MM.1S (cell line): Measurements from ENCODE around the gene CREM.

Source experiments
- DNase-seq: peaks from one replicate; pipeline ENCODE4 v3.0.0-alpha.2; 2015
- H2AFZ ChIP-seq: fragments of 300-600 bp; sonication (generic); 2 replicates; pipeline ENCODE4 v1.6.0; 2016; ENCODE audit warnings: antibody characterized with exemption, low read length
- H3F3A ChIP-seq: fragments of 300-600 bp; sonication (generic); 2 replicates; pipeline ENCODE4 v1.6.1; 2016; ENCODE audit warnings: mild to moderate bottlenecking, antibody characterized with exemption, low read length, moderate library complexity, mixed read lengths; ENCODE audit not compliant: insufficient read depth
- H3K27ac ChIP-seq: fragments of 300-600 bp; sonication (generic); 2 replicates; pipeline ENCODE4 v1.5.1; 2016; ENCODE audit warnings: mild to moderate bottlenecking, low read length
- H3K27me3 ChIP-seq: fragments of 300-600 bp; sonication (generic); replicated peaks from 2 replicates; pipeline ENCODE4 v1.6.0; 2016; ENCODE audit warnings: low read length; ENCODE audit not compliant: insufficient read depth
- H3K36me3 ChIP-seq: fragments of 300-600 bp; sonication (generic); replicated peaks from 2 replicates; pipeline ENCODE4 v1.6.1; 2016; ENCODE audit warnings: mild to moderate bottlenecking, low read length, mixed read lengths; ENCODE audit not compliant: insufficient read depth
- H3K4me1 ChIP-seq: fragments of 300-600 bp; sonication (generic); 2 replicates; pipeline ENCODE4 v1.6.1; 2016; ENCODE audit warnings: low read length, mixed read lengths
- H3K4me2 ChIP-seq: fragments of 300-600 bp; sonication (generic); 2 replicates; pipeline ENCODE4 v1.6.0; 2016; ENCODE audit warnings: low read depth, low read length
- H3K4me3 ChIP-seq: fragments of 300-600 bp; sonication (generic); 2 replicates; pipeline ENCODE4 v1.5.1; 2016; ENCODE audit warnings: low read length, mixed read lengths
- H3K79me2 ChIP-seq: fragments of 300-600 bp; sonication (generic); 2 replicates; pipeline ENCODE4 v1.6.1; 2016; ENCODE audit warnings: mixed run types, low read length, mixed read lengths
- H3K9ac ChIP-seq: fragments of 300-600 bp; sonication (generic); 2 replicates; pipeline ENCODE4 v1.6.1; 2016; ENCODE audit warnings: low read length, mixed read lengths
- H3K9me2 ChIP-seq: fragments of 300-600 bp; sonication (generic); replicated peaks from 2 replicates; pipeline ENCODE4 v1.6.1; 2016; ENCODE audit warnings: mild to moderate bottlenecking, low read length, mixed read lengths; ENCODE audit not compliant: insufficient read depth
- H3K9me3 ChIP-seq: fragments of 300-600 bp; sonication (generic); replicated peaks from 2 replicates; pipeline ENCODE4 v1.6.1; 2016; ENCODE audit warnings: mild to moderate bottlenecking, low read length, mixed read lengths; ENCODE audit not compliant: insufficient read depth
- H4K20me1 ChIP-seq: fragments of 300-600 bp; sonication (generic); 2 replicates; pipeline ENCODE4 v1.6.1; 2016; ENCODE audit warnings: mild to moderate bottlenecking, low read length, moderate library complexity, mixed read lengths; ENCODE audit not compliant: insufficient read depth
- EZH2 ChIP-seq: fragments of 300-600 bp; sonication (generic); optimal IDR thresholded peaks from 2 replicates; pipeline ENCODE3; 2017; ENCODE audit warnings: low read depth, mild to moderate bottlenecking, antibody characterized with exemption, low read length, mixed read lengths
- EZH2phosphoT487 ChIP-seq: fragments of 300-600 bp; sonication (generic); IDR thresholded peaks from 2 replicates; pipeline ENCODE4 v1.6.1; 2018; ENCODE audit warnings: antibody characterized with exemption, low read length
- TF ChIP-seq, protein P1 (sequence below): fragments of 300-600 bp; sonication (generic); IDR thresholded peaks from 2 replicates; pipeline ENCODE4 v1.5.1; 2016; ENCODE audit warnings: antibody characterized with exemption, low read length, mixed read lengths

The CREM gene

DNA sequence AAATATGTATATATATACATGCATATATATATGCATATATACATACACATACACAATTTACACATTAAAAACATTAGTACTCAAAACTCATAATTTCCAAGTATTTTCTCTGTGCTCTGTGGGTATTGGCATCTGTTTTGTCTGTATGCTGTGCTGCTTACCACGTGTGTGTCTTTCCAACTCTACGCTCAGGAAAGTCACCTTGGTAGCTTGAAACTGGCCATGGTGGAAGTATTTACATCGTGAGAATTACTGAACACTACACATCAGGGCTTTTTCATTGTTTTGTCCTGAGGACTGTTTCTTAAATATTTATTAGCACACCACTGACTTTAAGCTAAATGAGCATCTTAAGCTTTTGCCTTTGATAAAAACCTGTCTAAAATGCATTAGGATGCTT is 79.6 kb downstream of the CREM start:
- no peaks in the 10 kb centered on the region for H4K20me1 ChIP-seq
- DNase-seq = no peak
- no peaks in the 10 kb centered on the region for H3K36me3 ChIP-seq
- H3K79me2 ChIP-seq = no peaks in the 10 kb centered on the region
- no peaks in the 10 kb centered on the region for H3K9me3 ChIP-seq
- H3K4me2 ChIP-seq = no peak overlapping the region
- H3K27ac ChIP-seq = no peak overlapping the region
- H3K27me3 ChIP-seq = peaks cover 13% of the 10 kb centered on the region
- no peak overlapping the region for H2AFZ ChIP-seq
- H3K4me1 ChIP-seq = peaks cover 10% of the 10 kb centered on the region
- H3K9ac ChIP-seq = no peak overlapping the region
- no peaks in the 10 kb centered on the region for H3K9me2 ChIP-seq
- H3F3A ChIP-seq = 0 out of 2 replicates have a peak, but pooled peaks cover 5% of the 10 kb centered on the region
- TF ChIP-seq, protein P1, sequence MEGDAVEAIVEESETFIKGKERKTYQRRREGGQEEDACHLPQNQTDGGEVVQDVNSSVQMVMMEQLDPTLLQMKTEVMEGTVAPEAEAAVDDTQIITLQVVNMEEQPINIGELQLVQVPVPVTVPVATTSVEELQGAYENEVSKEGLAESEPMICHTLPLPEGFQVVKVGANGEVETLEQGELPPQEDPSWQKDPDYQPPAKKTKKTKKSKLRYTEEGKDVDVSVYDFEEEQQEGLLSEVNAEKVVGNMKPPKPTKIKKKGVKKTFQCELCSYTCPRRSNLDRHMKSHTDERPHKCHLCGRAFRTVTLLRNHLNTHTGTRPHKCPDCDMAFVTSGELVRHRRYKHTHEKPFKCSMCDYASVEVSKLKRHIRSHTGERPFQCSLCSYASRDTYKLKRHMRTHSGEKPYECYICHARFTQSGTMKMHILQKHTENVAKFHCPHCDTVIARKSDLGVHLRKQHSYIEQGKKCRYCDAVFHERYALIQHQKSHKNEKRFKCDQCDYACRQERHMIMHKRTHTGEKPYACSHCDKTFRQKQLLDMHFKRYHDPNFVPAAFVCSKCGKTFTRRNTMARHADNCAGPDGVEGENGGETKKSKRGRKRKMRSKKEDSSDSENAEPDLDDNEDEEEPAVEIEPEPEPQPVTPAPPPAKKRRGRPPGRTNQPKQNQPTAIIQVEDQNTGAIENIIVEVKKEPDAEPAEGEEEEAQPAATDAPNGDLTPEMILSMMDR = no peak
- TF ChIP-seq EZH2 (no peak), EZH2phosphoT487 (no peak)
- no peak overlapping the region for H3K4me3 ChIP-seq

DNA sequence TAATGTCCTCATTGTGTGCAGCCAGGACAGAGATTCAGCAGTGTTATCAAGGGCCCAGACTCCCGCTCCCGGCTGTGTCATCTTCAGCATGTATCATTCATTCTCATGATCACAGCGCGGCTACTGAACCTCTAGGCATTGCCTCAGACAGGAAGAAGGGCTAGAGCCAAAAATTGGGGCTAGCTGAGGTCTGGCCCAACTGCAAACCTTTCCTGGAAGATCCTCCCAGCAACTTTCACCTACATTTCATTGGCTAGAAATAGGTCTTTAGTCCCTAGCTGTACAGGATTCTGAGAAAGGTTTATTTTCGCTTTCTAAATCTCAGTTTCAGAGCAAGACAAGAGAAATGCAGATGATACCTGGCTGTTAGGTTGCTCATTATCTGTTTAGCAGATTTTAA is 81.9 kb downstream of the CREM start:
- Histone ChIP-seq H3K4me3 (no peak overlapping the region), H3K4me2 (peak overlapping the region; percentile 39; the same call in 1 of the 2 replicates), H3F3A (0 out of 2 replicates have a peak, but pooled peaks cover 5% of the 10 kb centered on the region), H3K27ac (no peak overlapping the region), H3K9ac (no peak overlapping the region), H3K79me2 (no peaks in the 10 kb centered on the region), H2AFZ (no peak overlapping the region), H3K9me2 (no peaks in the 10 kb centered on the region), H3K4me1 (peaks cover 10% of the 10 kb centered on the region), H3K9me3 (no peaks in the 10 kb centered on the region), H3K27me3 (peaks cover 13% of the 10 kb centered on the region), H4K20me1 (no peaks in the 10 kb centered on the region), H3K36me3 (no peaks in the 10 kb centered on the region)
- TF ChIP-seq, protein P1 = no peak
- TF ChIP-seq EZH2phosphoT487 (no peak), EZH2 (no peak)
- DNase-seq = peak; percentile 73

DNA sequence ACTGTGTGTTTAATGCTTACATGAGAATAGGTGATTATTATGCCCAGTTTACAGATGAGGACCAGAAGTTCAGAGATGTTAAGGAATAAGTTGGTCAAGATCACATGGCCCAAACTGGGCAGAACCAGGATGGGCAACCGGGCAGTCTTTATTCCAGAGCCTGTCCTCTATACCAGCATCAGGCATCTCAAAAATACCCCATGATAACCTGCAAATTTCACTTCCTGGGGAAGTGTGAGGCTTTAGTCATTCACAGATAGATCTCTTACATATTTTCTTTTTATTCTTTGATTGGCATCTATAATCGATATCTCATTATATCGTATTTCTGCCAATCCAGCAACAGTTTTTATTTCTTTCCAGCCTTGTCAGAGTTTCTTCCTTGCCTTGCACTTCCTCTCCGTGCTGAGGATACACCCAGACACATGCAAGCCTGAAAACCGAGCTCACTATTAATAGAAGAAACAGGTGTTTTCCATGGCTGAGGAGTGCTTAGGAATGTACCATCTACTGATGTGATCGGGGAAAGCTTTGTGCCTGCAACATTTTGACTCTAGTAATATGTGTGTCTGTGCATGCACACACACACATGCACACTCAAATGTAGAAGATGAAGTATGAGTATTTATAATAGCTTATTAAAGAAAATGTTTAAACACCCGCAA is 82.4 kb downstream of the CREM start:
- H3K27ac ChIP-seq = no peak overlapping the region
- TF ChIP-seq EZH2phosphoT487 (no peak), EZH2 (no peak)
- TF ChIP-seq, protein P1 = no peak
- H2AFZ ChIP-seq = no peak overlapping the region
- H3K79me2 ChIP-seq = no peaks in the 10 kb centered on the region
- DNase-seq = no peak
- no peaks in the 10 kb centered on the region for H3K9me3 ChIP-seq
- H3K4me3 ChIP-seq = no peak overlapping the region
- H3K27me3 ChIP-seq = peaks cover 13% of the 10 kb centered on the region
- peak overlapping the region; percentile 39; the same call in 1 of the 2 replicates for H3K4me2 ChIP-seq
- no peaks in the 10 kb centered on the region for H3K36me3 ChIP-seq
- no peak overlapping the region for H3K9ac ChIP-seq
- 0 out of 2 replicates have a peak, but pooled peaks cover 5% of the 10 kb centered on the region for H3F3A ChIP-seq
- H3K4me1 ChIP-seq = peaks cover 10% of the 10 kb centered on the region
- H3K9me2 ChIP-seq = no peaks in the 10 kb centered on the region
- H4K20me1 ChIP-seq = no peaks in the 10 kb centered on the region
